CD4-positive, alpha-beta T cell (primary cell): Measurements from ENCODE around the gene PLEKHA8. TPM values are rescaled to one million over a fixed set of nuclear protein-coding genes. Genes with fewer than 3 reads are reported as not detected.

Experiments
- ATAC-seq: fragments of 200-7000 bp; cut with Tn5 transposase; one replicate; pipeline ENCODE4 v1.10.0; 2022; ENCODE audit warnings: mild to moderate bottlenecking; ENCODE audit not compliant: poor library complexity
- CTCF ChIA-PET: fragments of 350-600 bp; sonication (Branson Sonifier 250); formaldehyde crosslinking; loops from one replicate; lab custom pipeline; 2021; ENCODE audit warnings: antibody characterized with exemption, inconsistent platforms; lab: Charles Lee
- POLR2A ChIA-PET: fragments of 350-600 bp; sonication (Branson Sonifier 250); formaldehyde crosslinking; loops from one replicate; lab custom pipeline; 2021; ENCODE audit warnings: antibody characterized with exemption, inconsistent platforms; lab: Charles Lee
- DNase-seq, 14 experiments: peaks; one replicate each; pipeline ENCODE4 v3.0.0-alpha.2; 2013 to 2020; ENCODE audit warnings: mixed read lengths in 2 of 14
- H3K27ac ChIP-seq, 2 donors: one replicate each; pipeline versions ENCODE4 v1.5.1 to v1.7.0; 2013; ENCODE audit warnings: low read length in 2 of 2, low read depth in 1 of 2, mild to moderate bottlenecking in 1 of 2
- H3K27me3 ChIP-seq, 2 experiments: 1 replicate in 1 of 2; 2 replicates in 1 of 2; pipeline versions ENCODE4 v1.6.1 to v1.7.0; 2013; ENCODE audit warnings: low read length in 2 of 2, control low read depth in 1 of 2, mild to moderate bottlenecking in 1 of 2, moderate library complexity in 1 of 2; ENCODE audit not compliant: insufficient read depth in 2 of 2, control insufficient read depth in 1 of 2
- H3K36me3 ChIP-seq: one replicate; pipeline ENCODE4 v1.6.1; 2013; ENCODE audit warnings: low read length, control low read depth; ENCODE audit not compliant: insufficient read depth
- H3K4me1 ChIP-seq: one replicate; pipeline ENCODE4 v1.6.1; 2013; ENCODE audit warnings: low read length, control low read depth; ENCODE audit not compliant: insufficient read depth
- H3K4me3 ChIP-seq: one replicate; pipeline ENCODE4 v1.5.1; 2013; ENCODE audit warnings: mild to moderate bottlenecking, low read length, moderate library complexity
- H3K9me3 ChIP-seq, 2 experiments: 1 replicate in 1 of 2; 2 replicates in 1 of 2; pipeline versions ENCODE4 v1.6.1 to v1.7.0; 2013; ENCODE audit warnings: low read length in 2 of 2, mild to moderate bottlenecking in 2 of 2, control low read depth in 1 of 2, moderate library complexity in 1 of 2; ENCODE audit not compliant: control insufficient read depth in 1 of 2, insufficient read depth in 1 of 2
- H3K27ac Mint-ChIP-seq: one replicate; pipeline ENCODE4 v1.8.0; 2020; ENCODE audit warnings: mixed read lengths
- H3K27me3 Mint-ChIP-seq: one replicate; pipeline ENCODE4 v1.8.0; 2021; ENCODE audit warnings: mixed read lengths
- H3K36me3 Mint-ChIP-seq: one replicate; pipeline ENCODE4 v1.8.0; 2021; ENCODE audit warnings: low read depth, mixed read lengths
- H3K4me1 Mint-ChIP-seq: one replicate; pipeline ENCODE4 v1.8.0; 2021; ENCODE audit warnings: low read depth, mixed read lengths
- H3K4me3 Mint-ChIP-seq: one replicate; pipeline ENCODE4 v1.8.0; 2020; ENCODE audit warnings: mild to moderate bottlenecking, mixed read lengths
- H3K9me3 Mint-ChIP-seq: one replicate; pipeline ENCODE4 v1.8.0; 2020; ENCODE audit warnings: mixed read lengths
- intact Hi-C, 2 experiments: fragments of 100-400 bp; cut with DNase I in 1 of 2; cut with micrococcal nuclease in 1 of 2; formaldehyde crosslinking; loops; one replicate each; pipeline versions ENCODE4 v1.15.1 to v1.9.0; 2023 to 2025; cut with DNase I, micrococcal nuclease
- total RNA-seq, 174 experiments: library from RNA in 2 of 174; stranded (reverse) in 2 of 174; gene quantifications; one replicate each; pipeline ENCODE4 v1.2.3 and lab custom pipeline; 2021 to 2026
- TF ChIP-seq, protein P1 (sequence below): fragments of 200-600 bp; IDR thresholded peaks from one replicate; pipeline ENCODE4 v1.8.0; 2022; ENCODE audit warnings: antibody characterized with exemption, mild to moderate bottlenecking

PLEKHA8 gene
- total RNA-seq, 2 experiments from 2014 or later, result 7.0 to 7.4 TPM

DNA sequence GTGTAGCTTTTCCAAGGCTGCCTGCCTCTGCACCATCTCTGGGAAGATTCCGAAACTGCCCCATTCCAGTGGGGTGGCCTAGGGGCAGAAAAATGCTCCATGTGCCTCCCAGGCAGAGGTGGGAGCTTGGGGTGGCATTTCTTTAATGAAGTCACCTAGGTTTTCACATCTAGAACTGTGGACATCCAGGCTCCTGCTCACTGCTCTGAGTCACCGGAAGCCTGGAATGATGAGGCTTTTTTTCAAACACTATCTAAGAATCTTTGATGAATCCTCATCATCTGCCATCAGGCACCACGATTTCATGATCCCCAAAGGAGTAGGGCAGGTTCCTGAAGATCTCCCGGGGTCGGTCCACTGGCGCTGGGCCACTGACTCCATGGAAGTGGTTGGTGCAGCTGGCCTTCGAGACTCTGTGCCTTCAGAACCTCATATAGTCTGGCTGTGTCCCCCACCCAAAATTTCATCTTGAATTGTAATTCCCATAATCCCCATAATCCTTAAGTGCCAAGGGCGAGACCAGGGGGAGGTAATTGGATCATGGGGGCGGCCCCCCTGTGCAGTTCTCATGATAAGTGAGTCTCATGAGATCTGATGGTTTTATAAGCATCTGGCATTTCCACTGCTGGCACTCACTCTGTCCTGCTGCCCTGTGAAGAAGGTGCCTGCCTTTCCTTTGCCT is 143.7 kb downstream of the PLEKHA8 start:
- ATAC-seq (no peak), DNase-seq (peak in 1 of 14 experiments; percentile 21)
- H3K9me3 Mint-ChIP-seq, result no peaks in the 10 kb centered on the region
- no peak overlapping the region for H3K27ac Mint-ChIP-seq
- POLR2A ChIA-PET, result no interaction called here
- no peaks in the 10 kb centered on the region for H3K9me3 ChIP-seq
- no peak overlapping the region for H3K4me3 Mint-ChIP-seq
- no peaks in the 10 kb centered on the region for H3K4me1 ChIP-seq
- H3K36me3 ChIP-seq, result no peaks in the 10 kb centered on the region
- TF ChIP-seq, protein P1, sequence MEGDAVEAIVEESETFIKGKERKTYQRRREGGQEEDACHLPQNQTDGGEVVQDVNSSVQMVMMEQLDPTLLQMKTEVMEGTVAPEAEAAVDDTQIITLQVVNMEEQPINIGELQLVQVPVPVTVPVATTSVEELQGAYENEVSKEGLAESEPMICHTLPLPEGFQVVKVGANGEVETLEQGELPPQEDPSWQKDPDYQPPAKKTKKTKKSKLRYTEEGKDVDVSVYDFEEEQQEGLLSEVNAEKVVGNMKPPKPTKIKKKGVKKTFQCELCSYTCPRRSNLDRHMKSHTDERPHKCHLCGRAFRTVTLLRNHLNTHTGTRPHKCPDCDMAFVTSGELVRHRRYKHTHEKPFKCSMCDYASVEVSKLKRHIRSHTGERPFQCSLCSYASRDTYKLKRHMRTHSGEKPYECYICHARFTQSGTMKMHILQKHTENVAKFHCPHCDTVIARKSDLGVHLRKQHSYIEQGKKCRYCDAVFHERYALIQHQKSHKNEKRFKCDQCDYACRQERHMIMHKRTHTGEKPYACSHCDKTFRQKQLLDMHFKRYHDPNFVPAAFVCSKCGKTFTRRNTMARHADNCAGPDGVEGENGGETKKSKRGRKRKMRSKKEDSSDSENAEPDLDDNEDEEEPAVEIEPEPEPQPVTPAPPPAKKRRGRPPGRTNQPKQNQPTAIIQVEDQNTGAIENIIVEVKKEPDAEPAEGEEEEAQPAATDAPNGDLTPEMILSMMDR, result no peak
- CTCF ChIA-PET, result no interaction called here
- H3K4me1 Mint-ChIP-seq, result no peaks in the 10 kb centered on the region
- H3K27ac ChIP-seq, result no peak overlapping the region
- H3K36me3 Mint-ChIP-seq, result no peaks in the 10 kb centered on the region
- H3K27me3 Mint-ChIP-seq, result no peaks in the 10 kb centered on the region
- intact Hi-C loops, result no loop called here
- no peaks in the 10 kb centered on the region for H3K27me3 ChIP-seq
- no peak overlapping the region for H3K4me3 ChIP-seq

DNA sequence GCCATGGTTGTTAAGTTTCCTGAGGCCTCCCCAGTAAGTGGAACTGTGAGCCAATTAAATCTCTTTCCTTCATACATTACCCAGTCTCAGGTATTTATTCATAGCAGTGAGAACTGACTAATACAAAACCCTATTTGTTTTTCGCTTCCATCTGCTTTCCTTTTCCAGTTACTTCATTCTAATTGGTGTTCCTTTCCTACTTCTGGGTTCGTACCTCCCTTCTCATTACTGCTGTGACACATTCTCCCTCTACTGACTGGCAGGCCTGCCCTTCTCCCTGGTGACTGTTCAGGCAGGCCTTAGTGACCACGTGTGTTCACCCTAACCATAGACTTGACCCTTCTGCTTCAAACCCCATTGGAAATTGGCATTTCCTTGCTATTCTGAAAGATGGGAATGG is 144.2 kb downstream of the PLEKHA8 start:
- Mint-ChIP-seq H3K9me3 (no peaks in the 10 kb centered on the region), H3K27ac (no peak overlapping the region), H3K4me1 (no peaks in the 10 kb centered on the region), H3K27me3 (no peaks in the 10 kb centered on the region), H3K4me3 (no peak overlapping the region), H3K36me3 (no peaks in the 10 kb centered on the region)
- Histone ChIP-seq H3K9me3 (no peaks in the 10 kb centered on the region), H3K4me3 (no peak overlapping the region), H3K27me3 (no peaks in the 10 kb centered on the region), H3K27ac (no peak overlapping the region), H3K36me3 (no peaks in the 10 kb centered on the region), H3K4me1 (no peaks in the 10 kb centered on the region)
- POLR2A ChIA-PET, result no interaction called here
- CTCF ChIA-PET, result no interaction called here
- ATAC-seq, result no peak
- DNase-seq, result no peak
- intact Hi-C loops, result no loop called here
- TF ChIP-seq, protein P1, result no peak

DNA sequence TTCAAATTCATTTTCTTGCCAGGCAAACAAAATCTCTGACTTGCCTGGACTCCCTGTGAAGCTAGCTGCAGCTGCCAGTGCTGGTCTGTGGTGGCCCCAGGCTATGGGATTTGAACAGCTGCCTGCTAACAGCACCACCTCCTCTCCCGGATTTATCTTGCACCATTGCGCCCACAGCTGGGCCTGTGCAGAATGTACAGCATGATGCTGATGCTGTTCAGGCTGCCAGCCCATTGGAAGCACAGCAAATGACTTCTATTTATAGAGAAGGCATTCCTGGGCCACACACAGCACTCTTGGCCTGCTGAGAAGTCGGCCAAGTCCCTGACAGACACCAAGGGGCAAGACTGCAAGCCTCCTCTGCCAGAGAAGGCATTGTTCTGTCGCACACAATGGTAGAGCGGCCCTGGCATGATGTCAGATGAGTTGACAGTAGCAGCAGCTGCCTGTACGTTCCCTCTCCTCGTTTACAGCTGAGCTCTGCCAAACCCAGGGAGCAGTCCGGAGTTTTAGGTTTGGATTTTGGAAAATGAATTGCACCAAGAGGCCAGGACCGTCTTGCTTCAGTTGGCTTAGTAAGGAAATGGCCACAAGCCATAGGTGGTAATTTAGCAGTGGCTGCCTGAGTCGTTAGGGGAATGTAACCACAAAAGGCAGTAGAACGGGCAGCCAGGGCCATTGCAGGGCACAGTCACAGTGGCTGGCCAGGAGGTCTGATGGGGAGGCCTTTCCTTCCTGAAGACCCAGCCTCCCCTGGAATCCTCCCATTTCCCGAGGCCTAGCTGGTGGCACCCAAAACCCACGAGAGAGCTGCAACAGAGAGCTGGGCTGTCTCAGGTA is 145.1 kb downstream of the PLEKHA8 start:
- Mint-ChIP-seq H3K27ac (no peak overlapping the region), H3K4me3 (no peak overlapping the region), H3K27me3 (no peaks in the 10 kb centered on the region), H3K4me1 (no peaks in the 10 kb centered on the region), H3K36me3 (no peaks in the 10 kb centered on the region), H3K9me3 (no peaks in the 10 kb centered on the region)
- Histone ChIP-seq H3K4me1 (no peaks in the 10 kb centered on the region), H3K4me3 (no peak overlapping the region), H3K9me3 (no peaks in the 10 kb centered on the region), H3K27ac (no peak overlapping the region), H3K27me3 (no peaks in the 10 kb centered on the region), H3K36me3 (no peaks in the 10 kb centered on the region)
- intact Hi-C loops, result no loop called here
- DNase-seq (no peak), ATAC-seq (no peak)
- POLR2A ChIA-PET, result no interaction called here
- CTCF ChIA-PET, result no interaction called here
- TF ChIP-seq, protein P1, result no peak
